A673 (cell line): ENCODE measurements around the gene CYP1B1. TPM values are rescaled to one million over a fixed set of nuclear protein-coding genes. Genes with fewer than 3 reads are reported as not detected.

Experiments used
- BruUV-seq: library from RNA; stranded (reverse); fragments of 400-500 nt; replicated peaks from 2 replicates; lab custom pipeline; 2021; lab: Mats Ljungman, UMichigan
- CTCF ChIA-PET: fragments of 300-600 bp; sonication (Branson Sonifier 250); formaldehyde crosslinking; loops from one replicate; lab custom pipeline; 2022; ENCODE audit warnings: antibody characterized with exemption; lab: Charles Lee
- POLR2A ChIA-PET: fragments of 300-600 bp; sonication (Branson Sonifier 250); formaldehyde crosslinking; loops from one replicate; lab custom pipeline; 2022; ENCODE audit warnings: antibody characterized with exemption; ENCODE audit not compliant: low non-redundant PET; lab: Charles Lee
- DNase-seq: peaks from one replicate; pipeline ENCODE4 v3.0.0-alpha.2; 2015; ENCODE audit warnings: low spot score
- H3K27ac ChIP-seq: fragments of 200-600 bp; sonication (generic); 2 replicates; pipeline ENCODE4 v1.5.1; 2016; ENCODE audit warnings: mixed run types, low read depth, mild to moderate bottlenecking, mixed read lengths, antibody characterized with exemption, low read length; ENCODE audit not compliant: poor library complexity, severe bottlenecking
- H3K27me3 ChIP-seq: fragments of 200-600 bp; sonication (generic); replicated peaks from 2 replicates; pipeline ENCODE4 v1.6.1; 2017; ENCODE audit warnings: mixed run types, low read depth, mild to moderate bottlenecking, mixed read lengths, antibody characterized with exemption, low read length; ENCODE audit not compliant: insufficient read depth, poor library complexity
- H3K36me3 ChIP-seq: fragments of 200-600 bp; sonication (generic); 2 replicates; pipeline ENCODE4 v1.6.1; 2016; ENCODE audit warnings: mixed run types, mild to moderate bottlenecking, mixed read lengths, antibody characterized with exemption, low read length; ENCODE audit not compliant: insufficient read depth, poor library complexity, severe bottlenecking
- H3K4me1 ChIP-seq: fragments of 200-600 bp; sonication (generic); 2 replicates; pipeline ENCODE4 v1.6.1; 2017; ENCODE audit warnings: mixed run types, mild to moderate bottlenecking, mixed read lengths, antibody characterized with exemption, low read length; ENCODE audit not compliant: insufficient read depth, poor library complexity, severe bottlenecking
- H3K4me3 ChIP-seq: fragments of 200-600 bp; sonication (generic); 2 replicates; pipeline ENCODE4 v1.5.1; 2016; ENCODE audit warnings: low read depth, mixed run types, mild to moderate bottlenecking, mixed read lengths, low read length; ENCODE audit not compliant: poor library complexity, severe bottlenecking
- H3K9me3 ChIP-seq: fragments of 200-600 bp; sonication (generic); 2 replicates; pipeline ENCODE4 v1.6.1; 2016; ENCODE audit warnings: mixed run types, low read depth, mild to moderate bottlenecking, mixed read lengths, antibody characterized with exemption, low read length; ENCODE audit not compliant: poor library complexity, severe bottlenecking
- EZH2 ChIP-seq: fragments of 200-600 bp; sonication (generic); IDR thresholded peaks from 2 replicates; pipeline ENCODE4 v1.6.1; 2017; ENCODE audit warnings: borderline replicate concordance, low read depth, mild to moderate bottlenecking, mixed read lengths, antibody characterized with exemption, low read length; ENCODE audit not compliant: poor library complexity, severe bottlenecking
- intact Hi-C: fragments of 100-400 bp; cut with micrococcal nuclease; formaldehyde crosslinking; loops from one replicate; pipeline ENCODE4 v1.10.0; 2022; ENCODE audit not compliant: unreplicated experiment
- total RNA-seq: library from RNA; stranded (reverse); gene quantifications from 2 replicates; pipeline ENCODE4 v1.2.3, GENCODE V29; 2021
- TF ChIP-seq, protein P1 (sequence below): fragments of 300-800, 200-600 bp; sonication (generic); conservative IDR thresholded peaks from 2 replicates; pipeline ENCODE4 v1.5.1; 2017; ENCODE audit warnings: low read depth, mild to moderate bottlenecking, antibody characterized with exemption, low read length, moderate library complexity, mixed read lengths

Gene CYP1B1
- total RNA-seq, 1 experiment from 2014 or later: 0.92 TPM

DNA sequence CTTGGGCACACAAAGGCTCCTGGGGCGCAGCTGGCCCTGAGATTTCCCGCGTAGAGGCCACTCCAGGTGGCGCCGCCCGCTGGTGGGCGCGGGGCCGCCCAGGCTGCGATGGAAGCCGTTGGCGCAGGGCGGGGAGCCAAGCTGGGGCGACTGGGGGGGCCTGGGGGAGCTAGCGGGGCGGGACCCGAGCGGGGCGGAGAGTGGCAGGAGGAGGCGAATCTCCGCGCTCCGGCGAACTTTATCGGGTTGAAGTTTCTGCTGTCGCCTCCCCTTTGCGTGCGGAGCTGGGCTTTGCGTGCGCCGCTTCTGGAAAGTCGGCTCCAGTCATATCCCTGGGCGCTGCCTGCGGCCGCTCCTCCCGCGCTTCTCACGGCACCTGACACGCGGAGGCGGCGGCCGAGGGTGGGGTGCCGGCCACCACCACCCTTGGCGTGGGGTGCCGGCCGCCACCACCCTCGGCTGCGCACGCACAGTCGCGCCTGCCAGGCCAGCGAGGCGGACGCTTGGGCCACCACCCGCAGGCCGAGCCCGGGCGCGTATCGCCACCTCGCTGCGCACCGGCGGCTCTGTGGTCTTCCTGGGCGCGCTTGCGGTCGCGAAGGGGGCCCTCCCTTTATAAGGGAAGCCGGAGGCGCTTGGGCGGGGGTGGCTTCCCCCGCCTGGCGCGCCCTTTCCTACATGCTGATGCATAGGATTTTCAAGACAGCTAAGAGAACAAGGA is 919 bp upstream of the CYP1B1 start:
- H3K27ac ChIP-seq: peak overlapping the region; percentile 68
- BruUV-seq: no TSS peak
- POLR2A ChIA-PET: interaction anchor here (0.6 to 0.7 kb wide), 3 partner anchors 37 to 85 kb away, joined by 3 to 10 read pairs (median 4); no protein-coding TSS in a partner anchor
- CTCF ChIA-PET: interaction anchor here (0.6 to 1.6 kb wide), 20 partner anchors 11 to 755 kb away, joined by 3 to 15 read pairs (median 5); no protein-coding TSS in a partner anchor
- no peaks in the 10 kb centered on the region for H3K9me3 ChIP-seq
- peak overlapping the region; percentile 55 for H3K4me3 ChIP-seq
- no peaks in the 10 kb centered on the region for H3K36me3 ChIP-seq
- TF ChIP-seq EZH2: no peak
- TF ChIP-seq, protein P1, sequence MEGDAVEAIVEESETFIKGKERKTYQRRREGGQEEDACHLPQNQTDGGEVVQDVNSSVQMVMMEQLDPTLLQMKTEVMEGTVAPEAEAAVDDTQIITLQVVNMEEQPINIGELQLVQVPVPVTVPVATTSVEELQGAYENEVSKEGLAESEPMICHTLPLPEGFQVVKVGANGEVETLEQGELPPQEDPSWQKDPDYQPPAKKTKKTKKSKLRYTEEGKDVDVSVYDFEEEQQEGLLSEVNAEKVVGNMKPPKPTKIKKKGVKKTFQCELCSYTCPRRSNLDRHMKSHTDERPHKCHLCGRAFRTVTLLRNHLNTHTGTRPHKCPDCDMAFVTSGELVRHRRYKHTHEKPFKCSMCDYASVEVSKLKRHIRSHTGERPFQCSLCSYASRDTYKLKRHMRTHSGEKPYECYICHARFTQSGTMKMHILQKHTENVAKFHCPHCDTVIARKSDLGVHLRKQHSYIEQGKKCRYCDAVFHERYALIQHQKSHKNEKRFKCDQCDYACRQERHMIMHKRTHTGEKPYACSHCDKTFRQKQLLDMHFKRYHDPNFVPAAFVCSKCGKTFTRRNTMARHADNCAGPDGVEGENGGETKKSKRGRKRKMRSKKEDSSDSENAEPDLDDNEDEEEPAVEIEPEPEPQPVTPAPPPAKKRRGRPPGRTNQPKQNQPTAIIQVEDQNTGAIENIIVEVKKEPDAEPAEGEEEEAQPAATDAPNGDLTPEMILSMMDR: no peak; the same call in none of the 2 replicates
- DNase-seq: peak; percentile 81
- intact Hi-C loops: loop anchor here (1.0 kb wide), 1 partner anchor 197 kb away; no protein-coding TSS in a partner anchor
- no peaks in the 10 kb centered on the region for H3K27me3 ChIP-seq
- H3K4me1 ChIP-seq: peaks cover 6% of the 10 kb centered on the region

DNA sequence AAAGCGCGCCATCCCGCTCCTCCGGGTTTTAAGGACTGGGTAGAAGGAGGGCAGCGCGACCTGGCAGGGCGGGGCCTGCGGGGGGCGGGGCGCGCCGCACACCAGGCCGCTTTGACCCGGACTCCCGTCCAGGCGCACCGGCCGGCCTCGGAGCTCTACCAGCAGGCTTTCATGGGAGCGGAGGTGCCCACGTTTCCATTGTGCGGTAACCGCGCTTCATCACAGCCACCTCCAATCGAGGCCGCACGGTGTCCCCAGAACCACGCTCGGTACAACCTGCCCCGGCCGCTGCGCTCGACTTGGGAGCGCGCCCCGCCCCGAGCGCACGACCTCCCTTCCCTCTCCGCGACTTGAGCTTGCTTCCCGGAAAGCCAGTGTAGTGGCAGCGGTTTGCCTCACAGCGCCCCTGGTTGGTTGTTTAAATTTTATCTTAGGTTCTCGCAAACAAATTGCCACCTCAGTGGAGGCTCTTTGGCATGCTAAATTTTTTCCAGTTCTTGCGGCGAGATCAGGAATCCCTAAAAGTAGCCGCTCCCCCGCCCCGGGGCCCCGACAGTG is 280 bp upstream of the CYP1B1 start:
- H3K4me3 ChIP-seq: peak overlapping the region; percentile 55
- no peaks in the 10 kb centered on the region for H3K36me3 ChIP-seq
- H3K27me3 ChIP-seq: no peaks in the 10 kb centered on the region
- intact Hi-C loops: loop anchor here (1.0 kb wide), 1 partner anchor 198 kb away; no protein-coding TSS in a partner anchor
- DNase-seq: peak; percentile 85
- H3K9me3 ChIP-seq: no peaks in the 10 kb centered on the region
- TF ChIP-seq EZH2: no peak
- TF ChIP-seq, protein P1: peak; percentile 63; the same call in 1 of the 2 replicates
- POLR2A ChIA-PET: interaction anchor here (0.6 to 0.7 kb wide), 3 partner anchors 38 to 84 kb away, joined by 3 to 10 read pairs (median 4); no protein-coding TSS in a partner anchor
- CTCF ChIA-PET: interaction anchor here (0.6 to 1.6 kb wide), 20 partner anchors 12 to 756 kb away, joined by 3 to 15 read pairs (median 5); no protein-coding TSS in a partner anchor
- BruUV-seq: no TSS peak
- H3K4me1 ChIP-seq: peaks cover 6% of the 10 kb centered on the region
- peak overlapping the region; percentile 68 for H3K27ac ChIP-seq

DNA sequence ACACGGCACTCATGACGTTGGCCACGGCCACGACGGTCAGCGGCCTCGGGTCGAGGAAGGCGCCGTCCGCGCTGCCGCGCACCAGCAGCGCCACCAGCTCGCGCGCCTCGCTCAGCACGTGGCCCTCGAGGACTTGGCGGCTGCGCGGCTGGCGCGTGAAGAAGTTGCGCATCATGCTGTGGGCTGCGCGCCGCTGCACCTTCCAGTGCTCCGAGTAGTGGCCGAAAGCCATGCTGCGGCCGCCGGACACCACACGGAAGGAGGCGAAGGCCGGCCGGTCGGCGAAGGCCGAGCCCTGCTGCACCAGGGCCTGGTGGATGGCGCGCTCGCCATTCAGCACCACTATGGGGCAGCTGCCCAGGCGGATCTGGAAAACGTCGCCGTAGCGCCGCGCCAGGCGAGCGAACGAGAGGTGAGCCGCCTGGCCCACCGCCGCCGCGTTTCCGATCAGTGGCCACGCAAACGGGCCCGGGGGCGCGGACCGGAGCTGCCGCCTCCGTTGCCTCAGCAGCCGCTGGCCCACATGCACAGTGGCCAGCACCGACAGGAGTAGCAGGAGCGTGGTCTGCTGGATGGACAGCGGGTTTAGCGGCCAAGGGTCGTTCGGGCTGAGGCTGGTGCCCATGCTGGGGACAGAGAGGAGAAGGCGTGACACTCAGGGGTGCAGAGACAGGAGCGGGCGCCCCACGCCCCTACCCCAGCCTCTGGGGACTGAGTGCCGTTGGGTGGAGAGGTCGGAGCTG is 1.0 kb downstream of the CYP1B1 start:
- H3K4me3 ChIP-seq: no peak overlapping the region
- TF ChIP-seq EZH2: no peak
- TF ChIP-seq, protein P1: no peak
- H3K27ac ChIP-seq: no peak overlapping the region
- POLR2A ChIA-PET: no interaction called here
- DNase-seq: no peak
- H3K27me3 ChIP-seq: no peaks in the 10 kb centered on the region
- no peaks in the 10 kb centered on the region for H3K9me3 ChIP-seq
- BruUV-seq: no TSS peak
- peaks cover 6% of the 10 kb centered on the region for H3K4me1 ChIP-seq
- CTCF ChIA-PET: no interaction called here
- intact Hi-C loops: no loop called here
- no peaks in the 10 kb centered on the region for H3K36me3 ChIP-seq
